Measurements from ENCODE around the gene ENPEP.
"Not testable (repeated sequence)": the region's sequence is repeated elsewhere in the genome, so short reads cannot be mapped to it uniquely, and the experiment has no call there.

ENPEP gene

GRCh38 chr4:110475881-110476818 is at the start of gene ENPEP:
ENPEP (plus strand) TSS chr4:110476155; CDS start chr4:110476415, 260 bp downstream.
- peak in 1 of 2 experiments; percentile 21 for DNase-seq (ENCODE audit: low read depth in 2 of 2)

- DNase-seq (ENCODE audit: low read depth in 2 of 2), result not testable (repeated sequence)
Observed at GRCh38 chr4:110431805-110432204, 44.1 kb upstream of the ENPEP start.

GRCh38 chr4:110437292-110437691 is 38.7 kb upstream of the ENPEP start:
- DNase-seq (ENCODE audit: low read depth in 2 of 2), result not testable (repeated sequence)

- DNase-seq (ENCODE audit: low read depth in 2 of 2), result not testable (repeated sequence)
Observed at GRCh38 chr4:110439209-110439608, 36.7 kb upstream of the ENPEP start.

- DNase-seq (ENCODE audit: low read depth in 2 of 2), result no peak
Observed at GRCh38 chr4:110442309-110442708, 33.6 kb upstream of the ENPEP start.

GRCh38 chr4:110442788-110443187 is 33.2 kb upstream of the ENPEP start:
- DNase-seq (ENCODE audit: low read depth in 2 of 2), result no peak

GRCh38 chr4:110449947-110450346 is 26.0 kb upstream of the ENPEP start:
- DNase-seq (ENCODE audit: low read depth in 2 of 2), result no peak

GRCh38 chr4:110452546-110452945 is 23.4 kb upstream of the ENPEP start:
- no peak for DNase-seq (ENCODE audit: low read depth in 2 of 2)

- peak; percentile 68 to 73 for DNase-seq (ENCODE audit: low read depth in 2 of 2)
Observed at GRCh38 chr4:110454441-110454840, 21.5 kb upstream of the ENPEP start.

- no peak for DNase-seq (ENCODE audit: low read depth in 2 of 2)
Observed at GRCh38 chr4:110458494-110459266, 17.3 kb upstream of the ENPEP start.

GRCh38 chr4:110460074-110460746 is 15.7 kb upstream of the ENPEP start:
- no peak for DNase-seq (ENCODE audit: low read depth in 2 of 2)

GRCh38 chr4:110467400-110467799 is 8.6 kb upstream of the ENPEP start:
- DNase-seq (ENCODE audit: low read depth in 2 of 2), result no peak

- DNase-seq (ENCODE audit: low read depth in 2 of 2), result no peak
Observed at GRCh38 chr4:110472583-110473329, 3.2 kb upstream of the ENPEP start.

GRCh38 chr4:110474481-110474880 is 1.5 kb upstream of the ENPEP start:
- DNase-seq (ENCODE audit: low read depth in 2 of 2), result no peak

GRCh38 chr4:110475080-110475479 is 875 bp upstream of the ENPEP start:
- not testable (repeated sequence) for DNase-seq (ENCODE audit: low read depth in 2 of 2)

- no peak for DNase-seq (ENCODE audit: low read depth in 2 of 2)
Observed at GRCh38 chr4:110477836-110478235, 1.9 kb downstream of the ENPEP start.

- DNase-seq (ENCODE audit: low read depth in 2 of 2), result peak; percentile 100
Observed at GRCh38 chr4:110480031-110480549, 4.1 kb downstream of the ENPEP start.

GRCh38 chr4:110480746-110481271 is 4.9 kb downstream of the ENPEP start:
- no peak for DNase-seq (ENCODE audit: low read depth in 2 of 2)

GRCh38 chr4:110483516-110483915 is 7.6 kb downstream of the ENPEP start:
- no peak for DNase-seq (ENCODE audit: low read depth in 2 of 2)

- no peak for DNase-seq (ENCODE audit: low read depth in 2 of 2)
Observed at GRCh38 chr4:110484029-110484428, 8.1 kb downstream of the ENPEP start.

GRCh38 chr4:110484767-110485166 is 8.8 kb downstream of the ENPEP start:
- DNase-seq (ENCODE audit: low read depth in 2 of 2), result peak; percentile 84 to 87
